Neural cell (in vitro differentiated cells): ENCODE data around the gene SLC15A2. TPM values are rescaled to one million over a fixed set of nuclear protein-coding genes. Genes with fewer than 3 reads are reported as not detected.

Experiments
- H2AFZ ChIP-seq: fragments of 200-600, 300-800 bp; sonication (generic), shearing (Covaris generic); 2 replicates; pipeline ENCODE4 v1.6.0; 2014; ENCODE audit warnings: low read depth, mild to moderate bottlenecking, antibody characterized with exemption, low read length, moderate library complexity
- H3F3A ChIP-seq: fragments of 200-600 bp; shearing (Covaris generic); 2 replicates; pipeline ENCODE4 v1.6.1; 2016; ENCODE audit warnings: mild to moderate bottlenecking, moderate library complexity, mixed read lengths, antibody characterized with exemption, low read length; ENCODE audit not compliant: insufficient read depth, poor library complexity, severe bottlenecking
- H3K27ac ChIP-seq: fragments of 200-600, 300-800 bp; sonication (generic), shearing (Covaris generic); 2 replicates; pipeline ENCODE4 v1.5.1; 2014; ENCODE audit warnings: mild to moderate bottlenecking, low read length, moderate library complexity
- H3K27me3 ChIP-seq: fragments of 300-800, 200-600 bp; sonication (generic), shearing (Covaris generic); 2 replicates; pipeline ENCODE4 v1.6.0; 2014; ENCODE audit warnings: mild to moderate bottlenecking, low read depth, low read length, moderate library complexity; ENCODE audit not compliant: insufficient read depth
- H3K36me3 ChIP-seq: fragments of 300-800, 200-600 bp; sonication (generic), shearing (Covaris generic); 2 replicates; pipeline ENCODE4 v1.5.1; 2014; ENCODE audit warnings: mild to moderate bottlenecking, antibody characterized with exemption, low read length, moderate library complexity; ENCODE audit not compliant: insufficient read depth
- H3K4me2 ChIP-seq: fragments of 300-800, 200-600 bp; sonication (generic), shearing (Covaris generic); 2 replicates; pipeline ENCODE4 v1.6.0; 2014; ENCODE audit warnings: mild to moderate bottlenecking, low read length
- H3K4me3 ChIP-seq: fragments of 300-800, 200-600 bp; sonication (generic), shearing (Covaris generic); 2 replicates; pipeline ENCODE4 v1.5.1; 2014; ENCODE audit warnings: mild to moderate bottlenecking, low read length, moderate library complexity
- H3K79me2 ChIP-seq: fragments of 200-600 bp; shearing (Covaris generic); replicated peaks from 2 replicates; pipeline ENCODE4 v1.6.0; 2014; ENCODE audit warnings: mild to moderate bottlenecking, low read length, moderate library complexity; ENCODE audit not compliant: insufficient read depth
- H3K9ac ChIP-seq: fragments of 300-800, 200-600 bp; sonication (generic), shearing (Covaris generic); 2 replicates; pipeline ENCODE4 v1.6.1; 2016; ENCODE audit warnings: mild to moderate bottlenecking, low read length, mixed read lengths
- H3K9me2 ChIP-seq: fragments of 200-600 bp; shearing (Covaris generic); 2 replicates; pipeline ENCODE4 v1.6.1; 2016; ENCODE audit warnings: mild to moderate bottlenecking, low read length, mixed read lengths; ENCODE audit not compliant: insufficient read depth
- H3K9me3 ChIP-seq: fragments of 200-600, 300-800 bp; sonication (generic), shearing (Covaris generic); 2 replicates; pipeline ENCODE4 v1.6.1; 2016; ENCODE audit warnings: mild to moderate bottlenecking, mixed run types, low read length, moderate library complexity, mixed read lengths
- H4K20me1 ChIP-seq: fragments of 200-600 bp; shearing (Covaris generic); 2 replicates; pipeline ENCODE4 v1.6.1; 2016; ENCODE audit warnings: mild to moderate bottlenecking, mixed run types; ENCODE audit not compliant: insufficient read depth
- CTCF ChIP-seq: fragments of 450-650 bp; IDR thresholded peaks from 2 replicates; pipeline ENCODE4 v1.5.1; 2014; ENCODE audit warnings: antibody characterized with exemption, mild to moderate bottlenecking, moderate library complexity; ENCODE audit not compliant: poor library complexity, severe bottlenecking
- EP300 ChIP-seq: fragments of 450-650 bp; conservative IDR thresholded peaks from 2 replicates; pipeline ENCODE4 v1.6.1; 2014; ENCODE audit warnings: antibody characterized with exemption, mild to moderate bottlenecking, moderate library complexity; ENCODE audit not compliant: poor library complexity, severe bottlenecking
- EZH2 ChIP-seq: fragments of 200-600, 300-800 bp; shearing (Covaris generic), sonication (generic); IDR thresholded peaks from 2 replicates; pipeline ENCODE4 v1.6.1; 2014; ENCODE audit warnings: antibody characterized with exemption, low read length, borderline replicate concordance, mild to moderate bottlenecking; ENCODE audit not compliant: insufficient read depth, poor library complexity, severe bottlenecking
- MXI1 ChIP-seq: fragments of 450-650 bp; conservative IDR thresholded peaks from 2 replicates; pipeline ENCODE4 v1.6.1; 2014; ENCODE audit warnings: antibody characterized with exemption, mild to moderate bottlenecking; ENCODE audit not compliant: poor library complexity, severe bottlenecking
- POLR2AphosphoS5 ChIP-seq: IDR thresholded peaks from 2 replicates; pipeline ENCODE4 v1.6.1; 2012
- RAD21 ChIP-seq: fragments of 450-650 bp; conservative IDR thresholded peaks from 2 replicates; pipeline ENCODE4 v1.6.1; 2014; ENCODE audit warnings: antibody characterized with exemption, mild to moderate bottlenecking, moderate library complexity
- REST ChIP-seq: IDR thresholded peaks from 2 replicates; pipeline ENCODE4 v1.6.1; 2012; ENCODE audit warnings: borderline replicate concordance
- SMC3 ChIP-seq: fragments of 450-650 bp; conservative IDR thresholded peaks from 2 replicates; pipeline ENCODE4 v1.6.1; 2014; ENCODE audit warnings: antibody characterized with exemption, mild to moderate bottlenecking, moderate library complexity; ENCODE audit not compliant: poor library complexity
- TAF1 ChIP-seq: IDR thresholded peaks from 2 replicates; pipeline ENCODE4 v1.6.1; 2012; ENCODE audit warnings: low read depth
- polyA plus RNA-seq: library from polyadenylated mRNA; depleted of rRNA; stranded (reverse); fragments of >200 nt; gene quantifications from 2 replicates; pipeline ENCODE4 v1.2.3, GENCODE V29; 2014

Gene SLC15A2
- polyA plus RNA-seq, 1 donor from 2014 or later: 1.6 TPM

- Histone ChIP-seq H3K9me3 (no peaks in the 10 kb centered on the region), H3K27ac (no peak overlapping the region), H3F3A (no peaks in the 10 kb centered on the region), H4K20me1 (no peaks in the 10 kb centered on the region), H3K4me2 (no peak overlapping the region), H3K36me3 (no peaks in the 10 kb centered on the region), H3K9ac (no peak overlapping the region), H2AFZ (no peak overlapping the region), H3K4me3 (no peak overlapping the region), H3K9me2 (no peaks in the 10 kb centered on the region), H3K27me3 (no peaks in the 10 kb centered on the region), H3K79me2 (no peaks in the 10 kb centered on the region)
- TF ChIP-seq RAD21 (no peak), EP300 (no peak), TAF1 (no peak), MXI1 (no peak), POLR2AphosphoS5 (no peak), CTCF (no peak), REST (no peak), SMC3 (no peak), EZH2 (no peak)
These were observed 2.6 kb downstream of the SLC15A2 start for GRCh38 chr3:121896823-121897222.

GRCh38 chr3:121897296-121897695 is 3.1 kb downstream of the SLC15A2 start:
- Histone ChIP-seq H3F3A (no peaks in the 10 kb centered on the region), H3K79me2 (no peaks in the 10 kb centered on the region), H2AFZ (no peak overlapping the region), H3K4me3 (no peak overlapping the region), H4K20me1 (no peaks in the 10 kb centered on the region), H3K4me2 (no peak overlapping the region), H3K9me3 (no peaks in the 10 kb centered on the region), H3K9ac (no peak overlapping the region), H3K9me2 (no peaks in the 10 kb centered on the region), H3K27ac (no peak overlapping the region), H3K27me3 (no peaks in the 10 kb centered on the region), H3K36me3 (no peaks in the 10 kb centered on the region)
- TF ChIP-seq RAD21: no peak
- no peak for TF ChIP-seq SMC3
- TF ChIP-seq MXI1: no peak
- TF ChIP-seq EP300: no peak
- TF ChIP-seq TAF1: no peak
- no peak for TF ChIP-seq REST
- no peak for TF ChIP-seq CTCF
- TF ChIP-seq EZH2: no peak
